Epidermal melanocyte (primary cell): ENCODE results near the gene SOCS1.

ENCODE experiments used
- DNase-seq: peaks from one replicate; pipeline ENCODE4 v3.0.0; 2011; ENCODE audit warnings: low spot score; ENCODE audit not compliant: insufficient read length

The SOCS1 gene

GRCh38 chr16:11262915-11263314 lies 6.9 kb upstream of the SOCS1 start:
- DNase-seq, result no peak

GRCh38 chr16:11260596-11260966 lies 4.6 kb upstream of the SOCS1 start:
- no peak for DNase-seq

GRCh38 chr16:11259655-11260595 lies 3.9 kb upstream of the SOCS1 start:
- no peak for DNase-seq

DNA sequence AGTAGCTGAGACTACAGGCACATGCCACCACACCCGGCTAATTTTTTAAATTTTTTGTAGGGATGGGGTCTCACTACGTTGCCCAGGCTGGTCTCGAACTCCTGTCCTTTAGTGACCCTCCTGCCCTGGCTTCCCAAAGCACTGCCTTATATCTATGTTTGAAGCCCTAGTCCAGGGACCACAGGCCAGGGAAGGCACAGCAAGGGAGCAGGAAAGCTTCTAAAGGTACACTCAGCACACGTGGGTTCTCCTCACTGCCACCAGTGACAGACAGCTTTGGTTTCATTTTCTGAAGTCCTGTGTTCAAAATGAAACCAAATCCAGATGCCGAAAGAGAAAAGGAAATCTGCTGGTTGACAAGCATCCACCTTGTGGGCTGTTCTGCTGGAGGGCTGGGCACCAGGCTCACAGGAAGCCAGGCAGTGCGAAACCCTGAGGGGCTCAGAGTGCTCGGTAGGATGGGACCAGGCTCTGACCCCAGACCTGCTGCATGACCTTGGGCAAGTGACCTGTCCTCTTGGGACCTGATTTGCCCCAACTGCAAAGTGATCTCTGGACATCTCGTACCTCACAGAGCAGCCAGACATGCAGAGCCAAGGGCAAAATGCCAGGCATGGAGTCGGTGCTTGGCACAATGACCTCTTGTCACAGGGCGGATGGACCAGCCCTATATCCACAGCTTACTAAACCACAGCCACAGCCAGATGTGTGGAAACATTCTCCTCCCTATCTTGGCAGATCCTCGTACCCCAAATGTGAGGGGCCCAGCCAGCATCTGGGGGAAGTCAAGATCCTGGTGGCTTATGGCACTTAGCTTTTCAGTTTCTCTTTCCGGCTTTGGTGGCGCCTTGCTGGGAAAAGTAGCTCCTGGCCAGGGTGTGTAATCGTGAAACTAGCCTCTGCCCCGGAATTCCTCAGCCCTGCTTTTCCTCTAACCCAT lies 2.8 kb upstream of the SOCS1 start:
- DNase-seq, result no peak

GRCh38 chr16:11257131-11257938 lies 1.3 kb upstream of the SOCS1 start:
- peak; percentile 90 for DNase-seq

GRCh38 chr16:11256661-11257130 lies 692 bp upstream of the SOCS1 start:
- DNase-seq, result peak; percentile 45

- DNase-seq, result no peak
Measured at GRCh38 chr16:11254913-11255736, 879 bp downstream of the SOCS1 start.

DNA sequence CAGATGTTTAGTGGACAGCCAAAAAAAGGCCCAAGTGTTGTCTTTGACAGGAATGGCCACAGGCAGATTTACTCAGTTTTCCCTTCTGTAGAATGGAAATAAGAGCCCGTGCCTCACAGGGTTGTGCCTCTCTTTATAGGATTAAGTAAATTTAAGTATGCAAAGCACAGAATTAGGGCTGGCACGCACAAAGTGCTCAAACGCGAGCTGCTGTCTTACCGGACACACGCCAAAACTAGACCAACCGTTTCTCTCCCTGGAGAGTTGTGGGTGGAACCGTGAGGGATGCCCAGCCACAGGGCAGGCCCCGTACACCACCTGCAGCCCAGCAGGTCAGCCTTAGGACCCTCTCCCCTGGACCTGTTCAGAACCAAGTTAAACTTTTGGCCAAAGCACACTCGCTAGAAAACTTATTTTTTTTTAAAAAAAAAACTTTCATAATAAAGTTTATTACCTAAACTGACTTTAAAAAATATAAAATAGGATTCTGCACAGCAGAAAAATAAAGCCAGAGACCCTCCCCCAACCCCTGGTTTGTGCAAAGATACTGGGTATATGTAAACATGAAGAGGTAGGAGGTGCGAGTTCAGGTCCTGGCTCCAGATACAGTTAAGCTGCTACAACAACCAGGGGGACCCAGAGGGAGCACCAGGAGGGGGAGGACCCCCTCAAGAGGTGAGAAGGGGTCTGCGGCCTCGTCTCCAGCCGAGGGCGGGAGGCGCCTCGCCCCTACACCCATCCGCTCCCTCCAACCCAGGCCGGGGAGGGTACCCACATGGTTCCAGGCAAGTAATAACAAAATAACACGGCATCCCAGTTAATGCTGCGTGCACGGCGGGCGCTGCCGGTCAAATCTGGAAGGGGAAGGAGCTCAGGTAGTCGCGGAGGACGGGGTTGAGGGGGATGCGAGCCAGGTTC lies 1.8 kb downstream of the SOCS1 start:
- no peak for DNase-seq

DNA sequence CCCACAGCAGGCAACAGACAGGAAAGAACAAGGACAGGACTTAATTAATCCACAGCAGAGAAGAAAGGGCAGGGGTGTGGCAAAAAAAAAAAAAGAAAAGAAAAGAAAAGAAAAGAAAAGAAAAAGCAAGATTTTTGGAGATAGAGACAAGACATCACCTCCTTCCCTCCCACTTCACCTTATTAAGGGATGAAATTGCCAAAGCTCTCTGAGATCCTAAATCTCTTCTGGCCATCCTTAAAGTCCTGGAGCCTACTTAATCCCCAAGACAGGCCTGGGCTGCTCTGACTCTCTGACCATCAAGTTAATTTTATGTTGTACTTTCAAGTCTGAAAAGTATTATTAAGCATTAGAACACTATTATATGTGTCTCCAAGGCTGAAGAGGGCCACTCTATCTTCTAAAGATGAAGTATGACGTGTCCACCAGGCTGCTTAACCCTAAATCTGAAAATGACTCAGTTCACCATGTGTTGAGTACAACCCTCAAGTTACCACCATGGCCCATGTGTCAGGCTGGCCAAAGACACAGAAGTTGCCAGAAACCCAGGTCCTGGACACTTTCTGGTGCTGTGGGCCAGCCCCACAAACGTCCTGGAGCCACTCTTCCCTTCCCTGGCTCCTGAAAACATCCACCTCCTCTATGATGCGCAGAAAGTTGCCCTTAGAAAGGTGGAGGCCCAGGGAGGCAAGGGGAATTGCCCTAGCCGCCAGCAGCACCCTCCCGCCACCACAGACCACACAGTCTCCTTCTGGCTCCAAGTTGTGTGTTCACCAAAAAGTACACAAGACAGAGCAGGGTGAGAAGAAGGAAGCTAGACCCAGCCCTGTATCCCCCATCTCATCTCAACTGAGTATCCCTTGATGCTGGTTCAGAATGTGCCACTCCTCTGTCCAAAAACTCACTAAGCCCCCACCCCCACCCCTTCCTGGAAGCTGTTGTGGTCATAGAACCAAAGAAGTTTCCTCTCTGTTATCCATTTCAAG lies 2.7 kb downstream of the SOCS1 start:
- no peak for DNase-seq

DNA sequence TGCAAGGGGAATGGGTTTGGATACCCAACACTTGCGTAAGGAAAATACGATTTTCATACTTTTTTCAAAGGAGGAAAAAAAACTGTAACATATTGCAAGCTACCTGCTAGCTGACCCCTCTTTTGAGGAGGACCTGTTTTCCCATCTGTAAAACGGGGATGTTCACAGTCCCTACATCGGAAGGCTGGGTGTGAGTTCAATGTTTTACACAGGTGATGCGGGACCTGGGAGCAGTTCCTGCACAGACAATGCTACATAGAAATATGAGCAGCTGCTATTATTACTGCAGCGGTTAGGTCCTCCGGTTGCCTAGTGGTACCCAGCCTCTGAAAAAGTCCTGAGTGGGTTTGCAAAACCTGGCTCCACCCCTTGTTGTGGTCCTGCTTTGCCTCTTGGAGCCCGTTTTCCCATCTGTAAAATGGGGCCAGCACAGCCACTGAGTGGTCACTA lies 3.5 kb downstream of the SOCS1 start:
- DNase-seq, result no peak

GRCh38 chr16:11251525-11252481 lies 4.2 kb downstream of the SOCS1 start:
- no peak for DNase-seq

DNA sequence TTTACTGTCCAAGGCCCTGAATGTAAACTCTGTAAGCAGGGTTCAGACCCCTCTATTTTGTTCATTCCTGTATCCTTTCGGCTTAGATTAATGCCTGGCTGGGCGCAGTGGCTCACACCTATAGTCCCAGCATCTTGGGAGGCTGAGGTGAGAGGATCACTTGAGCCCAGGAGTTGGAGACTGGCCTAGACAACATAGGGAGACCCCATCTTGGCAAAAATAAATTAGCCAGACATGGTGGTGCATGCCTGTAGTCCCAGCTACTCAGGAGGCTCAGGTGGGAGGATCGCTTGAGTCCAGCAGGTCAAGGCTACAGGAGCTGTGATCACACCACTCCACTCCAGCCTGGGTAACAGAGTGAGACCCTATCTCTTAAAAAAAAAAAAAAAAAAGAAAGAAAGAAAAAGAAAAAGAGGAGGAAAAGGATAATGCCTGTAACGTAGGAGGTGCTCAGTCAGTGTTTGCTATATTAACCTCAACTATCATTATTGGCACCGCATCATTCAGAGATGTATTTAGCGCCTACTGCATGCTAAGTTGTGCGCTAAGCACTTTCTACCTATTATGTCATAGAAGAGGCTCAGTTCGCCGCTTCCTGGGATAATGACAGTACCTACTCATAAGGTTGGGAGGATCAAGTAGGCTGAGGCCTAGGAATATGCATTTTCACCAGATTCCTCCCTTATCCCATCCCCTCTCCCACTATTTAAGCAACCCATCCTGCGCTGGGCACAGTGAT lies 5.0 kb downstream of the SOCS1 start:
- no peak for DNase-seq

DNA sequence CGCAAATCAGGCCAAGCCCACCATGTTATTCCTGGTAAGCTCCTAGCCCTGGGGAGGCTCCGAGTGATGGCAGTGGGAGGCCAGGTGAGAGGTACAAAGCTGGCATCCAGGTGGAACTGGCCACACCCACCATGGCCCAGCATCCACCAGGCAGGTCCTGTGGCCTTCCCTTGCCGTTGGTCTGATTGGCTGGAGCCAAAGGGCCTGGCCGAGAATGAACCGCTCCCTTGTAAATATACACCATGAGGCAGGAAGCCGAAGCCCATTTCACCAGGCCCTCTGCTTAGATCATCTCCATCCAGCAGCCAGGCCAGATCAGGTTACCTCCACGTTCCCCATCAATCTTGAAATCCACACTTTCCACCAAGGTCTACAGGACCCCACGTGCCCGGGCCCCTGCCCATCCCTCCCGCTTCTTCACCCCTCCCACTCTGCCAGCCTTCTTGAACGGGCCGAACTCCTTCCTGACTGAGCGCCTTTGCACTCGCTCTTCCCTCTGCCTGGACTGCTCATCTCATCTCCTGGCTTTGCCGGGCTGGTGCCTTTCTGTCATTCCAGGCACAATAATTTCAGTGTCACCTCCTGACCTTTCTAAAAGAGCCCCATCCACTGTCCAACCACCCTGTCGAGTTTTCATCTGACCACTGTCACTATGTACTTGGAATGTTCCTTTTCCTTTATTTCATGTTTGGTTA lies 5.8 kb downstream of the SOCS1 start:
- DNase-seq, result no peak

- DNase-seq, result no peak
Measured at GRCh38 chr16:11249233-11250061, 6.6 kb downstream of the SOCS1 start.

DNA sequence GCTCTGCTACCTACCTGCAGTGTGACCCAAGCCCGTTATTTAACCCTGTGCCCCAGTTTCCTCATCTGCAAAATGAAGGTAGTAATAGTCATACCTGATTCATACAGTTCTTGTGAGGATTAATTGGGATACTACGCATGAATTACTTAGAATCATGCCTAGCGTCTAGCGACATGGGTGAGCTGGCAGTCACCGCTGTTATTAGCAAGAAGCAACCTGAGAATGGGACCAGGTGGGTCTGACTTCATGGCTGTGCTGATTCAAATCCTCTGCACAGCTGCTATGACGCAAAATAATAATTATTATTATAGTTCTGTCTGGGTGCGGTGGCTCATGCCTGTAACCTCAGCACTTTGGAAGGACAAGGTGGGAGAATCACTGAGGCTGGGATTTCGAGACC lies 7.9 kb downstream of the SOCS1 start:
- DNase-seq, result no peak
